Ovary (tissue), 9 donors: ENCODE results near the gene CLTB. TPM values are rescaled to one million over a fixed set of nuclear protein-coding genes. Genes with fewer than 3 reads are reported as not detected.

Experiments
- DNase-seq, 5 donors: peaks; one replicate each; pipeline ENCODE4 v3.0.0-alpha.2; 2019 to 2020
- H3K27ac ChIP-seq, 2 donors: fragments of 200-600 bp; one replicate each; pipeline versions ENCODE4 v1.5.1 to v1.8.0; 2019 to 2022
- H3K27me3 ChIP-seq: fragments of 200-600 bp; one replicate; pipeline ENCODE4 v1.8.0; 2022
- H3K36me3 ChIP-seq: fragments of 200-600 bp; sonication (generic); one replicate; pipeline ENCODE4 v1.5.1; 2019
- H3K4me1 ChIP-seq: one replicate; pipeline ENCODE4 v1.8.1; 2013; ENCODE audit warnings: mild to moderate bottlenecking, moderate library complexity; ENCODE audit not compliant: insufficient read depth
- H3K4me3 ChIP-seq: fragments of 200-600 bp; sonication (generic); one replicate; pipeline ENCODE4 v1.5.1; 2017
- H3K9me3 ChIP-seq, 2 donors: fragments of 200-600 bp in 1 of 2; sonication (generic) in 1 of 2; one replicate each; pipeline versions ENCODE4 v1.5.1 to v1.8.1; 2013 to 2019; ENCODE audit warnings: mild to moderate bottlenecking in 1 of 2, moderate library complexity in 1 of 2
- EP300 ChIP-seq: sonication (generic); formaldehyde crosslinking; IDR thresholded peaks from one replicate; pipeline ENCODE4 v1.6.1; 2017; ENCODE audit warnings: antibody characterized with exemption
- POLR2A ChIP-seq: fragments of 450-650 bp; IDR thresholded peaks from one replicate; pipeline ENCODE4 v1.6.1; 2017; ENCODE audit warnings: antibody characterized with exemption, mild to moderate bottlenecking, moderate library complexity
- WGBS, 3 donors: extraction: QIAGEN DNeasy Blood & Tissue Kit in 1 of 3; methylation state at CpG; one replicate each; pipeline versions ENCODE4 v1.1.5 to v1.1.7; 2013 to 2017; 5-methylcytosine and 5-hydroxymethylcytosine counted together
- intact Hi-C, 4 donors: fragments of 100-400 bp; cut with DNase I; formaldehyde crosslinking; loops; one replicate each; pipeline versions ENCODE4 v1.11.0 to v1.15.1; 2022 to 2023
- polyA plus RNA-seq, 2 donors: library from polyadenylated mRNA; stranded (reverse); fragments of 200-250 nt in 1 of 2; fragments of 350-450 nt in 1 of 2; fragmentation: Illumina TruSeq in 1 of 2; extraction: RNeasy Lipid Tissue Mini Kit (QIAGEN cat#74804) in 1 of 2; gene quantifications; one replicate each; pipeline ENCODE4 v1.2.3, GENCODE V29; 2013 to 2014
- total RNA-seq, 7 donors: library from RNA; depleted of rRNA in 2 of 7; stranded (reverse); fragments of >200 nt in 2 of 7; fragmentation: NEBNext Ultra II Directional in 3 of 7; extraction: Animal tissue kit (Norgen Biotek cat#: 25700) in 3 of 7; gene quantifications; one replicate each; pipeline versions ENCODE4 v1.1.0 to v1.2.4, GENCODE V29; 2016 to 2023
- TF ChIP-seq, protein P1 (sequence below), 3 donors: fragments of 450-650 bp in 2 of 3; fragments of 200-600 bp in 1 of 3; IDR thresholded peaks; one replicate each; pipeline versions ENCODE4 v1.5.1 to v1.8.0; 2016 to 2022; ENCODE audit warnings: antibody characterized with exemption in 3 of 3, mild to moderate bottlenecking in 1 of 3
- donor health status: DM: no; HTN: no; CAD: no; lungs with moderate emphysema.
- donor health status: DM: no; HTN: no; CAD: no.
- donor health status: Bipolar disorder and iron deficiency.
- donor health status: DM: yes; HTN: yes; CAD: no.
- donor health status: DM: no; HTN: no; CAD: no.
- donor health status: DM: yes; HTN: yes; CAD: no.

Gene CLTB
- total and polyA plus RNA-seq, 9 donors = 35.9 to 138 (median 112) TPM

DNA sequence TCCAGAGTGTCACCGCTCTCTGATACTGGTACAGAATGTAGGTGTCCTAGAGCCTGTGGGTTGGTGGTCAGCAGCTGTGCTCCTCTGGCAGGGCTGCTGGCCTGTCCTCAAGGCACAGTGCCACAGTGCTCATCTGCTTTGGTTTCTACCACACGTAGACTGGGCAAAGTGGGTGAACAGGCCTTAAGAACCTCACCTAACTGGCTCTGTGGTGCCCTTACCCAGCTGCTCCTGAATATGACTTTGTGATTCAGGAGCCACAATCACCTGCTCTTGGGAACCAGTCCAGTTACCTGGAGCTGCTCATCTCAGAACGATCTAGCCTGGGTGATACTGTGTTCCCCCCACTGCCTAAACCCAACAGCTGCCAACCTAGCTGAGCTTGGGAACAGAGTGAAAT lies 34.4 kb downstream of the CLTB start:
- Histone ChIP-seq H3K36me3 (no peaks in the 10 kb centered on the region), H3K4me3 (no peak overlapping the region), H3K27ac (no peak overlapping the region), H3K27me3 (no peaks in the 10 kb centered on the region), H3K4me1 (peaks cover under 1% of the 10 kb centered on the region), H3K9me3 (no peaks in the 10 kb centered on the region)
- no peak for TF ChIP-seq EP300
- TF ChIP-seq POLR2A = no peak
- TF ChIP-seq, protein P1, sequence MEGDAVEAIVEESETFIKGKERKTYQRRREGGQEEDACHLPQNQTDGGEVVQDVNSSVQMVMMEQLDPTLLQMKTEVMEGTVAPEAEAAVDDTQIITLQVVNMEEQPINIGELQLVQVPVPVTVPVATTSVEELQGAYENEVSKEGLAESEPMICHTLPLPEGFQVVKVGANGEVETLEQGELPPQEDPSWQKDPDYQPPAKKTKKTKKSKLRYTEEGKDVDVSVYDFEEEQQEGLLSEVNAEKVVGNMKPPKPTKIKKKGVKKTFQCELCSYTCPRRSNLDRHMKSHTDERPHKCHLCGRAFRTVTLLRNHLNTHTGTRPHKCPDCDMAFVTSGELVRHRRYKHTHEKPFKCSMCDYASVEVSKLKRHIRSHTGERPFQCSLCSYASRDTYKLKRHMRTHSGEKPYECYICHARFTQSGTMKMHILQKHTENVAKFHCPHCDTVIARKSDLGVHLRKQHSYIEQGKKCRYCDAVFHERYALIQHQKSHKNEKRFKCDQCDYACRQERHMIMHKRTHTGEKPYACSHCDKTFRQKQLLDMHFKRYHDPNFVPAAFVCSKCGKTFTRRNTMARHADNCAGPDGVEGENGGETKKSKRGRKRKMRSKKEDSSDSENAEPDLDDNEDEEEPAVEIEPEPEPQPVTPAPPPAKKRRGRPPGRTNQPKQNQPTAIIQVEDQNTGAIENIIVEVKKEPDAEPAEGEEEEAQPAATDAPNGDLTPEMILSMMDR (IDR thresholded peaks at IDR 0.05) = no peak
- intact Hi-C loops = no loop called here
- peak in 1 of 5 donors; percentile 6 for DNase-seq
- 87 to 91% (median 90%) methylated on average over 3 of the region's 3 CpGs for WGBS, 3 donors

DNA sequence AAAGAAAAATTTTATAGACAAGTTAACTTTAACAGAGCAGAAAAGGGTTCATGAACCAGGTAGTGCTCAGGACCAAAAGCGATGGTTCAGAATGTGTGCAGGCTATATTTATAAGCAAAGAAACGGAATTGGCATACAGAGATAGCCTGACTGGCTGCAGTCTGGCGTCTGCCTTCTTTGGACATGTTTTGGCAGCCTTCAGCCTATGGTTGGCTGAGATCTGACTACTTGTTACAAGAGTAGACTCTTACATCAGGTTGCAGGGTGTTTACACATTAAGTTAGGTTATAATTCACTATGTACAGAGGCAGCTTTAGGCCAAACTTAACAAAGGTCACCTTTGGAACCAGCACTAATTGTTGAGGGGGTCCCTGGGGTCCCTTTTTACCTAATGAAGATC lies 34.9 kb downstream of the CLTB start:
- Histone ChIP-seq H3K4me1 (no peaks in the 10 kb centered on the region), H3K27ac (no peak overlapping the region), H3K4me3 (no peak overlapping the region), H3K27me3 (no peaks in the 10 kb centered on the region), H3K36me3 (no peaks in the 10 kb centered on the region), H3K9me3 (no peaks in the 10 kb centered on the region)
- no peak for TF ChIP-seq POLR2A
- TF ChIP-seq EP300 = no peak
- TF ChIP-seq, protein P1 (IDR thresholded peaks at IDR 0.05) = no peak
- WGBS, 3 donors = 69 to 79% (median 71%) methylated on average over 3 of the region's 3 CpGs
- DNase-seq = no peak
- intact Hi-C loops = no loop called here

DNA sequence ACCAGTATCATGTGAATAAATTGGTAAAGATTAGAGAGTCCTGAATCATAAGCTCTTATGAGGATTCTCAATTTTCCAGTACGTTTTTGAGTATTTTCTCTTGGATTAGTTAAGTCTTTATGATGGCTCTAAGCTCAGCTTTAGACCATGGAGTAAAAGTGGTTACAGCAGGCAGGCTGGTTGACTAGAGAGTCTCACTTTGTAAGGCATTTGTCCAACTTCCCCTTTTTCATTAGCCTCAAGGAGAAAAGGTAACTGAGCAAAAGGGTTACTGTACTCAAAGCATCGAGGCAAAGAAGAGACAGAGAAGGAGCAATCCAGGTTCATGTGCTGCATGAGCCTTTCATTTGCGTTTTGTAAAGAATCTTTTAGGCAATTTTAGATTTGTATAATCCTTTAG lies 36.5 kb downstream of the CLTB start:
- Histone ChIP-seq H3K27me3 (no peaks in the 10 kb centered on the region), H3K27ac (no peak overlapping the region), H3K4me1 (no peaks in the 10 kb centered on the region), H3K9me3 (no peaks in the 10 kb centered on the region), H3K36me3 (no peaks in the 10 kb centered on the region), H3K4me3 (no peak overlapping the region)
- 87 to 90% (median 88%) methylated on average over 3 of the region's 3 CpGs for WGBS, 3 donors
- intact Hi-C loops = no loop called here
- no peak for DNase-seq
- TF ChIP-seq, protein P1 (IDR thresholded peaks at IDR 0.05) = no peak
- TF ChIP-seq EP300 = no peak
- TF ChIP-seq POLR2A = no peak

DNA sequence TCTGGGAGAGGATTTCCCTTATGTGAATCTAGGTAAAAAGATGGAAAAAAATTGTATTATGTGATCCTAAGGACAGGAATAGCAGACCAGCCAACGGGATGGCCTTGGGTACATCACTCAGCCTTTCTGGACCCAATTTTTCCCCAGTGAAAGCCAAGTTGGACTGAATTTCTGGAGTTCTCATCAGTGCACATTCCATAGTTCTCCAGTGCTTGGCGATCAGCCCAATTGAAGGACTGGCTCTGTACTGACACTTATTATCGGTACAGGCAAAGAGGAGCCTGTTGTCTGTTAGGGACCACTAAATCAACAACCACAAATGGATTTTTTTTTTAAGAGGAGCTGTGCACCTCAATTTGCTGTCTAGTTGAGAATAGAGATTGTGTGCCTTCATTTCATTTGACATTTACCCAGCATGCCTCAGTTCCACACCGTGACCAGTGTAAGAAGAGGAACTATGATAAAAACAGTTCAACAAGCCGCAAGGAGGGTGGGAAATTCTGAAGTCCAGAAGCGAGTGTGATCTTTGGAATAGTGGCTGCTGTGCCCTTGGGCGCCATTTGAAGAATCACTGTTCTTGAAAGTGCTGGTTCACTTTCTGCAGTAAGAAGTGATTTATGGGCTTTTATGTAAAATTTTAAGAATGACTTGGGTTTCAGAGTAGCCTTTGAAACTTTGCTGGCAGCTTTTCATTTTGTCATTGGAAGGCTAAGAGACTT lies 43.1 kb downstream of the CLTB start:
- Histone ChIP-seq H3K4me1 (peaks cover 3% of the 10 kb centered on the region), H3K36me3 (no peaks in the 10 kb centered on the region), H3K27me3 (no peaks in the 10 kb centered on the region), H3K27ac (peak overlapping the region in 1 of 2 donors; percentile 2), H3K4me3 (no peak overlapping the region), H3K9me3 (no peaks in the 10 kb centered on the region)
- peak in 4 of 5 donors; percentile 59 to 68 (median 64) for DNase-seq
- intact Hi-C loops = no loop called here
- WGBS, 3 donors = 43 to 49% (median 47%) methylated on average over 7 of the region's 7 CpGs
- TF ChIP-seq, protein P1 (IDR thresholded peaks at IDR 0.05) = no peak
- TF ChIP-seq POLR2A = no peak
- TF ChIP-seq EP300 = no peak
